Body of pancreas (tissue), 4 donors: ENCODE results near the gene LRRC28. TPM values are rescaled to one million over a fixed set of nuclear protein-coding genes. Genes with fewer than 3 reads are reported as not detected.

Experiments
- ATAC-seq: fragments of 150-250 bp; one replicate; pipeline ENCODE4 v1.9.1; 2016
- DNase-seq, 4 donors: peaks; one replicate each; pipeline ENCODE4 v3.0.0-alpha.2; 2019
- H3K27ac ChIP-seq, 4 donors: fragments of 200-600 bp; sonication (generic); 1 replicate in 3 of 4; 2 replicates in 1 of 4; pipeline versions ENCODE4 v1.5.1 to v1.6.1; 2016 to 2019; ENCODE audit warnings: mild to moderate bottlenecking in 1 of 4, mixed read lengths in 1 of 4, moderate library complexity in 1 of 4
- H3K27me3 ChIP-seq, 2 donors: fragments of 200-600 bp; sonication (generic); one replicate each; pipeline ENCODE4 v1.6.0; 2016; ENCODE audit warnings: mild to moderate bottlenecking in 1 of 2
- H3K36me3 ChIP-seq, 2 donors: fragments of 200-600 bp; sonication (generic); replicated peaks in 1 of 2; 2 replicates each; pipeline ENCODE4 v1.5.1; 2016; ENCODE audit warnings: low read depth in 2 of 2; ENCODE audit not compliant: insufficient read depth in 1 of 2
- H3K4me1 ChIP-seq: fragments of 200-600 bp; sonication (generic); one replicate; pipeline ENCODE4 v1.6.0; 2016
- H3K4me3 ChIP-seq, 2 donors: fragments of 200-600 bp; sonication (generic); 1 replicate in 1 of 2; 2 replicates in 1 of 2; pipeline ENCODE4 v1.5.1; 2016 to 2019
- H3K9me3 ChIP-seq, 3 donors: fragments of 200-600 bp; sonication (generic); 1 replicate in 2 of 3; 2 replicates in 1 of 3; pipeline ENCODE4 v1.5.1; 2016
- POLR2A ChIP-seq, 3 donors: fragments of 450-650 bp; IDR thresholded peaks; one replicate each; pipeline ENCODE4 v1.6.1; 2016; ENCODE audit warnings: antibody characterized with exemption in 3 of 3, mild to moderate bottlenecking in 2 of 3
- WGBS, 2 donors: methylation state at CpG; one replicate each; pipeline ENCODE4 v1.1.5; 2017; 5-methylcytosine and 5-hydroxymethylcytosine counted together
- intact Hi-C: fragments of 100-400 bp; cut with DNase I; formaldehyde crosslinking; loops from one replicate; pipeline ENCODE4 v1.15.1; 2023
- total RNA-seq, 2 donors: library from RNA; depleted of rRNA; stranded (reverse); fragments of >200 nt; gene quantifications; one replicate each; pipeline ENCODE4 v1.1.0, GENCODE V29; 2016
- TF ChIP-seq, protein P1 (sequence below), 7 experiments: fragments of 450-650 bp in 4 of 7; fragments of 200-600 bp in 3 of 7; sonication (generic) in 3 of 7; IDR thresholded peaks; one replicate each; pipeline ENCODE4 v1.5.1; 2016 to 2019; ENCODE audit warnings: antibody characterized with exemption in 7 of 7

LRRC28 gene
- total RNA-seq, 2 donors from 2014 or later: 13.0 to 59.3 TPM

DNA sequence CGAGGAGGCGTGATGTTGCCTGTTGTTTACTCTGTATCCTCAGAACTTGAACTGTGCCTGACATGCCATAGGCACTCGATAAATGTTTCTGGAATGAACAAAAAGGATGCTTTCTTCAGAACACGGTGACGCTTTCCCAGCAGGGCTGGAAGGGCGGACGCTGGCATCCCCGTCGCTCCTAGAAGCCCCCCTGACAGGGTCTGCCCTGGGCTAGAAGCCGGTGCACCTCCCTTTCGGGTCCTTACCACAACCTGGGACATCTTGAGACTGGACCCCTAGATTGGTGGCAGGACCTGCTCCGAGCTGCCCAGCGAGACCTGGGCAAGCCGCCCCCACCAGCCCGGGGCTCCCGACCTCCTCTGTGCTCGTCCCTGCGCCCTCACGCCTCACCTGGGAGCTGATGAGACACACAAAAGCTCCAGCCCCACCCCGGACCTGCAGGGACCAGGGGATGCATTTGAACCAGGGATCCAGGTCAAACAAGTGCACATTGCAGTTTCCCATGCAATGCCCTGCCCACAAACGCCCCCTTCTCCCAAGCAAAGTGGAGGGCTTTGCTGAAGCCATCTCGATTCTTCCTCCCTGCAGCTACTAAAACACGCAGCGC lies 183.3 kb downstream of the LRRC28 start:
- ATAC-seq (no peak), DNase-seq (no peak)
- H3K4me3 ChIP-seq: no peak overlapping the region
- intact Hi-C loops: no loop called here
- no peak for TF ChIP-seq POLR2A (IDR thresholded peaks at IDR 0.05)
- TF ChIP-seq, protein P1, sequence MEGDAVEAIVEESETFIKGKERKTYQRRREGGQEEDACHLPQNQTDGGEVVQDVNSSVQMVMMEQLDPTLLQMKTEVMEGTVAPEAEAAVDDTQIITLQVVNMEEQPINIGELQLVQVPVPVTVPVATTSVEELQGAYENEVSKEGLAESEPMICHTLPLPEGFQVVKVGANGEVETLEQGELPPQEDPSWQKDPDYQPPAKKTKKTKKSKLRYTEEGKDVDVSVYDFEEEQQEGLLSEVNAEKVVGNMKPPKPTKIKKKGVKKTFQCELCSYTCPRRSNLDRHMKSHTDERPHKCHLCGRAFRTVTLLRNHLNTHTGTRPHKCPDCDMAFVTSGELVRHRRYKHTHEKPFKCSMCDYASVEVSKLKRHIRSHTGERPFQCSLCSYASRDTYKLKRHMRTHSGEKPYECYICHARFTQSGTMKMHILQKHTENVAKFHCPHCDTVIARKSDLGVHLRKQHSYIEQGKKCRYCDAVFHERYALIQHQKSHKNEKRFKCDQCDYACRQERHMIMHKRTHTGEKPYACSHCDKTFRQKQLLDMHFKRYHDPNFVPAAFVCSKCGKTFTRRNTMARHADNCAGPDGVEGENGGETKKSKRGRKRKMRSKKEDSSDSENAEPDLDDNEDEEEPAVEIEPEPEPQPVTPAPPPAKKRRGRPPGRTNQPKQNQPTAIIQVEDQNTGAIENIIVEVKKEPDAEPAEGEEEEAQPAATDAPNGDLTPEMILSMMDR (IDR thresholded peaks at IDR 0.05): no peak
- 50 to 59% methylated on average over 15 to 17 of the region's 24 CpGs for WGBS, 2 donors
- H3K27me3 ChIP-seq: no peaks in the 10 kb centered on the region
- no peaks in the 10 kb centered on the region for H3K36me3 ChIP-seq
- H3K9me3 ChIP-seq: no peaks in the 10 kb centered on the region
- peaks cover 12% of the 10 kb centered on the region for H3K4me1 ChIP-seq
- no peak overlapping the region for H3K27ac ChIP-seq

- Histone ChIP-seq H3K4me3 (no peak overlapping the region), H3K36me3 (no peaks in the 10 kb centered on the region), H3K9me3 (no peaks in the 10 kb centered on the region), H3K27me3 (no peaks in the 10 kb centered on the region), H3K27ac (peak overlapping the region in 1 of 4 donors; percentile 12), H3K4me1 (peaks cover 12% of the 10 kb centered on the region)
- peak; percentile 60 for ATAC-seq
- DNase-seq: peak; percentile 27 to 67 (median 54)
- intact Hi-C loops: no loop called here
- WGBS, 2 donors: 16 to 26% methylated on average over 15 to 18 of the region's 20 CpGs
- TF ChIP-seq, protein P1 (IDR thresholded peaks at IDR 0.05): peak in 2 of 7 experiments; percentile 8 to 11
- no peak for TF ChIP-seq POLR2A (IDR thresholded peaks at IDR 0.05)
Measured at GRCh38 chr15:99435113-99435695, 183.9 kb downstream of the LRRC28 start.

DNA sequence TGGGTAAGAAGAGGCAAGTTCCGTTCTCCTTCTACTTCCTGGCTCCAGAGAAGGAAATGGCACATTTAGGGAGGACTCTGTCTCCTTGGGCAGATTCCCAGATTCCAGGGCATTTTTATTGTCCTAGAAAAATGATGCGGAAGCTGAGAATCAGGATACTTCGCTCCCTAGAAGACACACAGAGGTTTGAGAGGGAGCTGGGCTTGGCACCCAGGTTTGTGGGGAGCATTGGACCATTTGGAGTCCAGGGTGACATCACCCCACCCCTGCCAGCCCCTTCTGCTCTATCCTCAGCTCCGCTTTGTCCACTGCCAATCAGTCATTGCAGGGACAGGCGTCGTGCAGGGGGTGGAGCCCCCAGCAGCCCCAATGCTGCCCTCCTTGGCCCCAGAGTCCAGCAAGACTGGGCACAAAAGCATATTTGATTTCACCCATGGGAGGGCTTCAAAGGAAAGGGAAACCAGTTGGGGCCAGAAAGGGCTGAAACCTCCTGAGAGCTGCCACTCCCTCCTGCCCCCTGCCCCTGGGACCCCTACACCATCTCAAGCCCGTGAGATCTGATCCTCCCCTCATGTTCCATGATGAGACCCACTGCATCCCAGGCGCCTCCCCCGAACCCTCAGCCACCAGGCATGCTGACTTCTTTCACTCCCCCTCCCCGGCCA lies 184.7 kb downstream of the LRRC28 start:
- H3K4me3 ChIP-seq: no peak overlapping the region
- ATAC-seq: no peak
- WGBS, 2 donors: 72 to 74% methylated on average over 7 to 10 of the region's 10 CpGs

DNA sequence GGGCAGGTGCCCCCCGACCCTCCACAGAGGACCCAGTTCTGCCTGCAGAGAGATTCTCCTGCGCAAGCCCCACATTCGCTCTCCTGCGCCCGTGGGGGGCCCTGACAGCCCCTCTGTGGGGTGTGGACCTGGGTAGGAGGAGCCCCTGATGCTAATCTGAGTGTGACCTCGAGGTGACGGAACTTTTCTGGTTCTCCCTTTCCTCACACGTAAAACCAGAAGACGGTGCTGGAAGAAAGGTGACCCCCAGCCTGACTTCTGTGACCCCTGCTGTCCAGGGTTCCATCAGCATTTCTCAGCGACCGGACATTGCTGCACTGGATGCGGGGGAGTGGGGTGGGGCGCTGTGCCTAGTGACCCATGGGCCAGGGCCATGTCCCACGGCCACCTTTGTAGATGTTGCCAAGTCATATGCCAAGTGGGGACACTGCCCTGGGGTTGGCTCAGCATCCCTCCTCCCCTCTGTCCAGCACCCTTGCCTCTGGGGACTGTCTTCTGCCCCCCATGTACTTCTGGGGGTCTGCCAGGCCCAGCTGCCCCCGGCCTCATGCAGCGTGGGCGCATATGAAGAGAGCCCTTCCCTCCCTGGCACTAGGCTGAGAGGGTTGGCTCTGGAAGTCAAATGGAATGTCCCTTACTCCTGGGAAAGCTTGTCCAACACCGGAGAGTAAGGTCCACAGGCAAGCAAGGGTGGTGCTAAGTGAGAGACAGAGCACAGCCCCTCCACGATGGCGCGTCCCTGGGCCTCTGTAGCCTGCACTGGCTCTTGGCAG lies 185.4 kb downstream of the LRRC28 start:
- Histone ChIP-seq H3K4me3 (no peak overlapping the region), H3K27ac (peak overlapping the region in 1 of 4 donors; percentile 44), H3K27me3 (no peaks in the 10 kb centered on the region), H3K36me3 (no peaks in the 10 kb centered on the region), H3K4me1 (peaks cover 12% of the 10 kb centered on the region), H3K9me3 (no peaks in the 10 kb centered on the region)
- no peak for DNase-seq
- WGBS, 2 donors: 73 to 74% methylated on average over 15 to 21 of the region's 21 CpGs
- no peak for ATAC-seq
- intact Hi-C loops: no loop called here
- TF ChIP-seq, protein P1 (IDR thresholded peaks at IDR 0.05): no peak
- TF ChIP-seq POLR2A (IDR thresholded peaks at IDR 0.05): no peak

More for the DNA sequence above, 184.7 kb downstream of the LRRC28 start:
- no peak for TF ChIP-seq POLR2A (IDR thresholded peaks at IDR 0.05)
- TF ChIP-seq, protein P1 (IDR thresholded peaks at IDR 0.05): no peak
- Histone ChIP-seq H3K27ac (peak overlapping the region in 1 of 4 donors; percentile 44), H3K36me3 (no peaks in the 10 kb centered on the region), H3K9me3 (no peaks in the 10 kb centered on the region), H3K27me3 (no peaks in the 10 kb centered on the region), H3K4me1 (peaks cover 12% of the 10 kb centered on the region)
- peak in 1 of 4 donors; percentile 6 for DNase-seq
- intact Hi-C loops: no loop called here
